Activated gamma-delta T cell treated with Interleukin-2 at 50 U/mL for 16 hours (primary cell): Measurements from ENCODE around the gene GAS2.
"Not testable (repeated sequence)": the region's sequence is repeated elsewhere in the genome, so short reads cannot be mapped to it uniquely, and the experiment has no call there.

ENCODE experiments used
- DNase-seq: peaks from one replicate; pipeline ENCODE4 v3.0.0-alpha.2; 2020

The GAS2 gene

GRCh38 chr11:22666325-22666687 is at the start of gene GAS2:
TSS of gene GAS2 (plus strand) at chr11:22666611. CDS start at chr11:22674870, 8,259 bp downstream.
- no peak for DNase-seq

GRCh38 chr11:22617868-22618267 is 48.5 kb upstream of the GAS2 start:
- no peak for DNase-seq

DNA sequence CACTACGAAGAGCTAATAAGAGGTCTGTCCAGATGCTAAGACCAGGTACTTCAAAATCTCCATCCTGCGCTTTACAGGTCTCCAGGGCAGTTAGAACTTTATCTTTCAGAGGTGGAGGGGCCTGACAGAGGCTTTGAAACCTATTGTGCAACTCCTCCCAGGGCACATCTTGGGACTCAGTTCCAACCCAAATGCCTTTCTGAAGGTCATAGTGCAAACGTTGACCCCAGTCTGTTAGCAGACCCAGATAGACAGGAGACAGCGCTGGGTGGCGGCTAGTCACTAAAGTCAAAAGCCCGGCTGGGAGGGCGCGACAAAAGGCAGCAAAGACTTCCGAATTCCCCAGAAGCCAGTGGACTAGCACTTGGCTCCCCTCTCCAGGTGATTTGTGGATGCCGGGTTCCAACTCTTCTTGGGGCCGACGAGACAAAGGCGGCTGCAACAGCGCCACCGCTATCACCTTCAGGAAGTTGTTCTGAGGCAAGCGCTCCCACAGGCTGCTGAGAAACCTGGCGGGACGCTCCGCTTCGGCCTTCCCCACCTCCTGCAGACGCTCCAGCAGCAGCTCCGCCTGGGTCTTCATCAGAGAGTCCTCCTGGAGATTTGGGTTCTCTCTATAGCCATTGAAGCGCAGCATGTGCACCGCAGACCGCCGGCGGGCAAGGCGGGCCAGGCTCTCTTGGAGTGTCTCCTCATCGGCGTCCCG is 41.5 kb upstream of the GAS2 start:
- peak; percentile 42 for DNase-seq

GRCh38 chr11:22625448-22626287 is 40.7 kb upstream of the GAS2 start, which contains the start of gene FANCF:
TSS of gene FANCF (minus strand) at chr11:22625823. CDS start at chr11:22625810, 13 bp downstream.
- peak; percentile 94 for DNase-seq

DNA sequence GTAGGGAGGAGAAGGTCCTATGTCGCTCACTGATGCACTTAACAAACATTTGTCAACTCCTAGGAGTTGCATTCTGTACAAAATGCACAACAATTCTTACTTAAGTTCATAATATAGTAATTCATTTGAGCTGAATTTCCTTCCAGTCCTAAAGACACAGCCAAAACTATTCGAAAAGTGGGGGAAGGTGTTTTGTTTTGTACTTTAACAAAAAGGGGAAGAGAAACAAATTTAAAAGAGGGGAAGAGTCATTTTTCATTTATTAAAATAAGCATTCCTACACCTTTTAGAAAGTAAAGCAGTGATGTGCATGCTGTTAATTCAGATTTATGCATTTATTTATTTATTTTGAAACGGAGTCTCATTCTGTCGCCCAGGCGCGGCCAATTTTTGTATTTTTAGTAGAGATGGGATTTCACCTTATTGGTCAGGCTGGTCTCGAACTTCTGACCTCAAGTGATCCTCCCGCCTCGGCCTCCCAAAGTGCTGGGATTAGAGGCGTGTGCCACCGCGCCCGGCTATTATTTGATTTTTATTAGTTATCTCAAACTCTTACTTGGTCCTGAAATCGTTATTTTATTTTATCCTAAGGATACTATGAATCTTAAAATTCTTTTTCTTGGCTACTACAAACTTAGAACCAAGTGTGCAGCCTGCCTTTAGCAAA is 39.7 kb upstream of the GAS2 start:
- no peak for DNase-seq

- DNase-seq = no peak
Measured at GRCh38 chr11:22627421-22627820, 39.0 kb upstream of the GAS2 start.

- no peak for DNase-seq
Measured at GRCh38 chr11:22633354-22633902, 33.0 kb upstream of the GAS2 start.

GRCh38 chr11:22634897-22635629 is 31.3 kb upstream of the GAS2 start:
- DNase-seq = no peak

DNA sequence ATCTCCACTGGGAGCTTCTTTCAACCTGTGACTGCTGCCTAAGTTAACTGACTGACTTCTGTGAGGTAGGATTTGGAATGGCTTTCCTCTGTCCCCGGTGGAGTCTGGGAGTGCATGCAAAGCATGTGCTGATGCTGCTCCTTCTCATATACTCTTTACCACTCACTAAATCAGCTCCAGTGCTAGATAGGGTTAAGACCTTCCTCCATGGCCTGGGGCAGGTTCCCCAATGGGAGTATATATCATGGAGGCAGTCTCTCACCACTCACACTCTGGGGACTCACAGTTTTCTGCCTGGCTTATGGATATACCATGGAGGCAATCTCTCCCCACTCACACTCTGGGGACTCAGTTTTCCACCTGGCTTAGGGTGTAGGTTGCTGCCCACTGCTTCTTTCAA is 30.7 kb upstream of the GAS2 start:
- DNase-seq = no peak

GRCh38 chr11:22640862-22641261 is 25.5 kb upstream of the GAS2 start:
- no peak for DNase-seq

DNA sequence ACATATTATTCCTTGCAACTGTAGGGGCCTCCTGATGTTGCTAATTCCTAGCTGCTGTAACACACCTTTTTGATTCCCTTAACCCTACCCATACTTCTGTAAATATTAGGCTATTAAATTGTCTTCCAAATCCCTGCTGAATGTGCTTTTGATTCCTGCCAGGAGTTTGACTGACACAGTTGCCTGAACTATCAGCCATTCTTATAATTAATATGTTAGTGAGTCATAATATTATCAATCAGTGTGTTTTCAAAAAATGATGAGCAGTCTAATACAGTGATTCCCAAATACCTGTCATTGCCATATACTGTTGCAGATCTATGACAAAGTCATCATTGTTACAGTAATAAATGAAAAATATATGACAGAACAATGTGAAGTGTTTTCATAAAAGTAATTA is 24.9 kb upstream of the GAS2 start:
- no peak for DNase-seq

- DNase-seq = not testable (repeated sequence)
Measured at GRCh38 chr11:22652346-22652745, 14.1 kb upstream of the GAS2 start.

DNA sequence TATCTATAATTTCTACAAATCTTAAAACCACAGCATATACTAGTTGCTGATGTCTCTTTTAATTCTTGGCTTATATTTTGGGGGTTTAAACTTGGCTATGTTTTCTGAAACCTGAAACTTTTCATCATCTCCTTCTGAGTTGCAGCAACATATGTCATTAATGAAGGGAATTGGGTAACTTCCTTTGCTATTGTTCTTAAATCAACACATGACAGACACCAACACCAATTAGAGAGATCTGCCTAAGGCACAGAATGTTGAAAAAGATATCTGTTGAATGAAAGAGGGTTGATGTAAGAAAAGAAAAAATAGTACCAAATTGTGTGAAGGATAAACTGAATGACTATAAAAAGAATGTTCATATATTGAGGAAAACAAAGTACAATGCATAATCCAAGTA is 10.3 kb upstream of the GAS2 start:
- DNase-seq = no peak

GRCh38 chr11:22657101-22657694 is 9.2 kb upstream of the GAS2 start:
- no peak for DNase-seq

- DNase-seq = no peak
Measured at GRCh38 chr11:22659783-22660182, 6.6 kb upstream of the GAS2 start.

DNA sequence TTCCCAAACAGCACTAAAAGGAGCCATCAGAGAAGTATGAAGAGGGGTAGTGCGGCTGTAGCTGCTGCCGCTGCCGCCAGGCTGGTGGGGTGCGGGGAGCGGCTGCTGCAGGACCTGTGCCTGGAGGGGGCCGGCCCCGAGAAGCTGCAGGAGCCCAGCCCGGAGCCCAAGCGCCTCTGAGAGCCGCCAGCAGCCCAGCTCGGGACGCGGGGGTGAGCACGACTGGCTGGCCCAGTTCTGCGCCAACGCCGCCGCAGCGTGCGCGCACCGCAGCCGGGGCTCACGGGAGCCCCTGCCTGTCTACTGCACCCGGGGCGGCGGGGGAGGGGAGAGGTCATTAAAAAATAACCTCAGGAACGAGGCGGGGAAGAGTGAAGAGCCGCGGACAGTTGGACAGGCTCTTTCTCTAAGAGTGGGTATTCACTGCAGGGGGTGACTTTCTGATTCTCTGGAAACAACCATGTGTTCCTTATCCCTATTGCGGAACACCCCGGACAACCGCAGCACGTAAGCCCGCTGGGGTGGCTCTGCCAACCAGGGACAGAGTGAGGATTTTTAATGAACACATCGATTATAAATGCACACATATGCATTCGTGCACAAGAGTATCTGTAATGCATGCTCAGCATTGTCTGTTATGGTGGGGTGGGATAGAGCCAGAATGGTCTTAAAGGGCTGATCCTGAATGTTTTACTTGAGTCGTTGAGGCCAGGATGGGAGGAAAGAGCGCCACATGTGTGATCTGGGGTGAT is 453 bp downstream of the GAS2 start:
- DNase-seq = peak; percentile 14

DNA sequence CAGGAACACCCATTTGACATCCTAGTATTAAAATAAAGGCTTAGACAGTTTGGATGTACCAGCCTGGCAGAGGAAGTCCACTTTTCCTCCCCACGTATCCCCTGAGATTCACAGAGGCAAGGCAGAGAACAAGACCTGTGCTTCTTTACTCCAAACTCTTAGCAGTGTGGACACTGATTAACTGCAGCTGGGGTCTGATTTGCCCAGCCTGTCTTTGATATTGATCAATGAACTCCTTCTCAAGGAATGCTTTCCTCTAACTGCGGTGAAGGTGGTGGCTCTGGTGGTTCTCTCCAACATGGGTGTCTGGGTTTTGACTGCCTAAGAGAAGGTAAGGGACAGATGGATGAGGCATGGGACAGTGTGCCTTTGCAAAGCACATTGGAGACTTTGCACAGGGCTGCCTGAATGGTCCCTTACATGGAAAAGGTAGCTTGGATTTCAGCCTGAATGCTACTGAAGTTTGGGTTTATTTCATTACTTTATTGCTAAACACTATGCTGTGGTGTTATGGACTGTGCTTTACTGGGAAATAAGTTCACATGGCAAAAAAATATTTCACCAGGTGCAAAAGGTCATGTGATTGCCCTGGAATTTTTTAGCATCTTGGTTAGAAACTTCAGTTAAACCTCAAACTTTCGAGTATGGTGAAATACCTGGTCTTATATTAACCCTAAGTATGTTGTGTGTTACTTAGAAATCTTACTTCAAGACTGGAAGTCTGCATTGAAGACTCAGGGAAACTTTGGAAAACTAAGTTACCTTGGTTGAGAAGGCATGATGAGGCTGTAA is 1.8 kb downstream of the GAS2 start:
- no peak for DNase-seq

DNA sequence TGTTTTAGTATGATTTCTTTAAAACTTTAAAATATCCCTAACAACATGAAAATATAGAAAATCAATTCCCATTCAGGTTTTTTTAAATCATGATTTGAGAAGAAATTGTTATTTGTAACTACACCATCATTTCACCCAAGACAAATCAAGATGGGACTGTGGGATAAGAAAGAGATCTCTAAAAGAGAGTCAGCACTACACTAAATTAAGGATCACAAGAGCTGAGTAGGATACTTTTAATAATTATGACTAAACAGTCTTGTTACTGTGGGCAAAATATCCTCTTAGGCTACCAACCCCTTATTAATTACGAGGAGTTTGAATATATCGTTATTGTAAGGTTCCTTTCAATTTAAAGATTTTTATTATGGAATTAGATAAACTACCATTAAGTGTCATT is 3.0 kb downstream of the GAS2 start:
- DNase-seq = no peak

- no peak for DNase-seq
Measured at GRCh38 chr11:22670830-22671229, 4.4 kb downstream of the GAS2 start.

DNA sequence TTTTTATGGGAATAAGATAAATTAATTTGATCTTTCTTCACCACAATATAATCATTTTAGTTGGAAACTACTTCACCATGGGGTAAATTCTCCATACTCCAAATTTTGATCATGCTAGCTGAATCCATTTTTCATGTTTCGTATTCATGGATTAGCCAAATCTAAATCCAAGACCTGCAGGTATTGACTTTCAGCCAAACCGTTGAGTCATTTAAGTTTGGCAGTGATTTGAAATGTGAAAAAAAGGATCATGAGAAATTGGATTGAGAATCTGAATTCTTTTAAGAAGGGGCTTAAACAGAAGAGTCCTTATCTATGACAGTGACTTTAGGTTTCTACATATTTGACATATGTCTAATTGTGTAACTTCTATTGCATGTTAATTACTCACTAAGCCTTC is 5.3 kb downstream of the GAS2 start:
- no peak for DNase-seq
